Fibroblast of lung (primary cell): ENCODE data around the gene ZFC3H1. TPM values are rescaled to one million over a fixed set of nuclear protein-coding genes. Genes with fewer than 3 reads are reported as not detected.

Experiments
- DNase-seq, 2 donors: peaks; one replicate each; pipeline versions ENCODE4 v3.0.0 to v3.0.0-alpha.2; 2010; ENCODE audit warnings: low read depth in 2 of 2
- H2AFZ ChIP-seq: 2 replicates; pipeline ENCODE4 v1.5.1; 2012; ENCODE audit warnings: low read length, control low read depth, inconsistent platforms
- H3K27ac ChIP-seq: 2 replicates; pipeline ENCODE4 v1.5.1; 2011; ENCODE audit warnings: low read length, control low read depth; ENCODE audit not compliant: insufficient read depth
- H3K27me3 ChIP-seq: 2 replicates; pipeline ENCODE4 v1.5.1; 2011; ENCODE audit warnings: mild to moderate bottlenecking, low read length; ENCODE audit not compliant: control insufficient read depth, insufficient read depth
- H3K36me3 ChIP-seq: 2 replicates; pipeline ENCODE4 v1.5.1; 2011; ENCODE audit warnings: low read length; ENCODE audit not compliant: control insufficient read depth, insufficient read depth
- H3K4me1 ChIP-seq: 2 replicates; pipeline ENCODE4 v1.5.1; 2011; ENCODE audit warnings: low read length; ENCODE audit not compliant: control insufficient read depth, insufficient read depth; ENCODE audit errors: extremely low read depth
- H3K4me2 ChIP-seq: 2 replicates; pipeline ENCODE4 v1.5.1; 2011; ENCODE audit warnings: low read length, control low read depth; ENCODE audit not compliant: insufficient read depth; ENCODE audit errors: extremely low read depth
- H3K4me3 ChIP-seq, 4 experiments: fragments of 200-600 bp in 1 of 4; sonication (generic) in 1 of 4; replicated peaks in 1 of 4; 2 replicates each; pipeline ENCODE4 v1.5.1; 2011 to 2016; ENCODE audit warnings: low read length in 4 of 4, low read depth in 3 of 4, mild to moderate bottlenecking in 3 of 4, control low read depth in 2 of 4, inconsistent platforms in 1 of 4, mixed read lengths in 1 of 4; ENCODE audit not compliant: insufficient read depth in 1 of 4; ENCODE audit errors: control extremely low read depth in 1 of 4
- H3K79me2 ChIP-seq: 2 replicates; pipeline ENCODE4 v1.5.1; 2012; ENCODE audit warnings: mild to moderate bottlenecking, low read length, inconsistent platforms; ENCODE audit not compliant: control insufficient read depth, insufficient read depth
- H3K9ac ChIP-seq: 2 replicates; pipeline ENCODE4 v1.5.1; 2011; ENCODE audit warnings: mild to moderate bottlenecking, low read length, control low read depth; ENCODE audit not compliant: insufficient read depth
- H3K9me3 ChIP-seq: 2 replicates; pipeline ENCODE4 v1.5.1; 2012; ENCODE audit warnings: low read depth, low read length; ENCODE audit not compliant: control insufficient read depth, insufficient read depth
- H4K20me1 ChIP-seq: 2 replicates; pipeline ENCODE4 v1.5.1; 2011; ENCODE audit warnings: low read length; ENCODE audit not compliant: control insufficient read depth, insufficient read depth; ENCODE audit errors: extremely low read depth
- CTCF ChIP-seq, 2 donors: IDR thresholded peaks in 1 of 2; conservative IDR thresholded peaks in 1 of 2; 1 replicate in 1 of 2; 2 replicates in 1 of 2; pipeline ENCODE4 v1.5.1; 2011 to 2012; ENCODE audit warnings: low read length in 2 of 2, control low read depth in 1 of 2, inconsistent platforms in 1 of 2, low read depth in 1 of 2, mild to moderate bottlenecking in 1 of 2
- EZH2 ChIP-seq: IDR thresholded peaks from 2 replicates; pipeline ENCODE4 v1.5.1; 2012; ENCODE audit warnings: low read length, control low read depth, mild to moderate bottlenecking; ENCODE audit errors: missing control alignments
- polyA plus RNA-seq, 2 donors: library from polyadenylated mRNA; depleted of rRNA in 1 of 2; stranded (reverse) in 1 of 2; unstranded in 1 of 2; fragments of >200 nt; gene quantifications; 2 replicates each; pipeline ENCODE4 v1.2.1, GENCODE V29; 2011 to 2012; ENCODE audit warnings: missing spikeins in 1 of 2
- total RNA-seq: library from RNA; depleted of rRNA; stranded (reverse); fragments of >200 nt; gene quantifications from 2 replicates; pipeline ENCODE4 v1.2.1, GENCODE V29; 2014

ZFC3H1 gene
- total and polyA plus RNA-seq, 2 donors (not counting 1 experiment from before 2014, with no cell fraction given) = 30.7 to 33.1 TPM

- Histone ChIP-seq H3K4me2 (no peak overlapping the region), H3K9me3 (no peaks in the 10 kb centered on the region), H2AFZ (no peak overlapping the region), H3K36me3 (no peaks in the 10 kb centered on the region), H4K20me1 (no peaks in the 10 kb centered on the region), H3K27me3 (no peaks in the 10 kb centered on the region), H3K79me2 (no peaks in the 10 kb centered on the region), H3K4me3 (no peak overlapping the region), H3K27ac (no peak overlapping the region), H3K4me1 (no peaks in the 10 kb centered on the region), H3K9ac (no peak overlapping the region)
- no peak for DNase-seq
- TF ChIP-seq CTCF (conservative IDR thresholded peaks at IDR 0.05 in 1 of 2, IDR thresholded peaks at IDR 0.05 in 1 of 2; ENCODE audit: low read depth in 1 of 2, low read length in 2 of 2) (no peak), EZH2 (no peak)
These were observed 58.6 kb downstream of the ZFC3H1 start for GRCh38 chr12:71605039-71605438.

GRCh38 chr12:71602761-71603577 is 60.7 kb downstream of the ZFC3H1 start:
- no peaks in the 10 kb centered on the region for H3K9me3 ChIP-seq
- H3K9ac ChIP-seq = no peak overlapping the region
- H3K4me1 ChIP-seq = no peaks in the 10 kb centered on the region
- TF ChIP-seq EZH2 (no peak), CTCF (conservative IDR thresholded peaks at IDR 0.05 in 1 of 2, IDR thresholded peaks at IDR 0.05 in 1 of 2; ENCODE audit: low read depth in 1 of 2, low read length in 2 of 2) (no peak)
- no peak overlapping the region for H3K4me3 ChIP-seq
- H3K4me2 ChIP-seq = no peak overlapping the region
- H3K36me3 ChIP-seq = no peaks in the 10 kb centered on the region
- no peaks in the 10 kb centered on the region for H3K27me3 ChIP-seq
- H4K20me1 ChIP-seq = no peaks in the 10 kb centered on the region
- no peak overlapping the region for H2AFZ ChIP-seq
- DNase-seq = no peak
- no peak overlapping the region for H3K27ac ChIP-seq
- H3K79me2 ChIP-seq = no peaks in the 10 kb centered on the region

GRCh38 chr12:71601546-71601945 is 62.1 kb downstream of the ZFC3H1 start:
- H3K4me1 ChIP-seq = no peaks in the 10 kb centered on the region
- no peak for TF ChIP-seq EZH2
- TF ChIP-seq CTCF (conservative IDR thresholded peaks at IDR 0.05 in 1 of 2, IDR thresholded peaks at IDR 0.05 in 1 of 2; ENCODE audit: low read depth in 1 of 2, low read length in 2 of 2) = no peak
- no peak overlapping the region for H2AFZ ChIP-seq
- DNase-seq = peak in 1 of 2 donors; percentile 39
- no peaks in the 10 kb centered on the region for H3K27me3 ChIP-seq
- H3K4me3 ChIP-seq = no peak overlapping the region
- no peak overlapping the region for H3K4me2 ChIP-seq
- H3K9me3 ChIP-seq = no peaks in the 10 kb centered on the region
- H3K36me3 ChIP-seq = no peaks in the 10 kb centered on the region
- no peaks in the 10 kb centered on the region for H4K20me1 ChIP-seq
- no peaks in the 10 kb centered on the region for H3K79me2 ChIP-seq
- no peak overlapping the region for H3K9ac ChIP-seq
- no peak overlapping the region for H3K27ac ChIP-seq
